Effector CD8-positive, alpha-beta T cell (primary cell): ENCODE data around the gene ATP11A.
"Not testable (repeated sequence)": the region's sequence is repeated elsewhere in the genome, so short reads cannot be mapped to it uniquely, and the experiment has no call there.

Experiments
- DNase-seq: peaks from one replicate; lab custom pipeline; 2025; lab: John Stamatoyannopoulos, UW

Gene ATP11A

DNA sequence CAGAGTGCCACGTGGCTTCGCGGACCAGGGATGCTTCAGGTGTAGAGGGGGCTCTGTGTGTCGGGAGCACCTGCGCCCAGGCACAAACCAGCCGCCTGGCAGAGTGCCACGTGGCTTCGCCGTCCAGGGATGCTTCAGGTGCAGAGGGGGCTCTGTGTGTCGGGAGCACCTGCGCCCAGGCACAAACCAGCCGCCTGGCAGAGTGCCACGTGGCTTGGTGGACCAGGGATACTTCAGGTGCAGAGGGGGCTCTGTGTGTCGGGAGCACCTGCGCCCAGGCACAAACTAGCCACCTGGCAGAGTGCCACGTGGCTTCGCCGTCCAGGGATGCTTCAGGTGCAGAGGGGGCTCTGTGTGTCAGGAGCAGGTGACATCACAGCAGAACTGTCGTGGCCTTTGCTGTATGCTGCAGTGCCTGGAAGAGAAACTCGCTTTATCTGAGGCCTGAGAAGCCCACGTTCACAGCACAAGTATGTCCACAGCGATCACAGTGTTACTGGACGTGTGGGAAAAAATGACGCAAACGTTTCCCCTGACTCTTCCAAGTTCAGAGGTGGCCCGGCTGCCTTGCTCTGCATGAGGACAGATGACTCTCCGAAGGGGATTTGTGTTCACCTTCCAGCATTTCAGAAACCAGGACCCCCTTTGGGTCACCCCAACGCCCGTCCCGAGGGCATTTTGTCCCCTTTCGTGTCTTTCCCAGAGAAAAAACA lies 151.6 kb downstream of the ATP11A start:
- not testable (repeated sequence) for DNase-seq

DNA sequence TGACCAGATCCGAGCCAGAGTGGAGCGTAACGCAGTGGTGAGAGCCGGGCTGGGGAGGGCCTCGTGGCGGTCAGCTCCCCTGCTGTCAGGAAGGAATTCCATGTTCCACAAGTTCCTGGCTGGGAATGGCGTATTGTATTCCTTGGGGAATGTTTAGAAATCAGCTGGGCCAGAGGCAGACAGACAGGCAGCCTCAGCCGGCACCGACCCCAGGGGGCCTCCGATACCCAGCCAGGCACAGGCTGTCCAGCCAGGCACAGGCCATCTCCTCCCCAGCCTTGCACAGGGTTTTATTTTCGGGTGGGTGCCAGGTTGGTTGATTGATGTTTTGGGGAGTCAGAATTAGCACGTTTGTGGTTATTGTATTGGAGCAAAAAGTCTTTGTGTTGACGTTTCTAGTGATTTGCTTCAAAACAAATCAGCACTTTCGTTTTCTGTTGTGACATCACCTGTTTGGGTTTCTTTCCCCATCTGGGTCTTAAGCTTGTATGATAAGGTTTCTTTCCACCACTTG lies 152.6 kb downstream of the ATP11A start:
- no peak for DNase-seq

DNA sequence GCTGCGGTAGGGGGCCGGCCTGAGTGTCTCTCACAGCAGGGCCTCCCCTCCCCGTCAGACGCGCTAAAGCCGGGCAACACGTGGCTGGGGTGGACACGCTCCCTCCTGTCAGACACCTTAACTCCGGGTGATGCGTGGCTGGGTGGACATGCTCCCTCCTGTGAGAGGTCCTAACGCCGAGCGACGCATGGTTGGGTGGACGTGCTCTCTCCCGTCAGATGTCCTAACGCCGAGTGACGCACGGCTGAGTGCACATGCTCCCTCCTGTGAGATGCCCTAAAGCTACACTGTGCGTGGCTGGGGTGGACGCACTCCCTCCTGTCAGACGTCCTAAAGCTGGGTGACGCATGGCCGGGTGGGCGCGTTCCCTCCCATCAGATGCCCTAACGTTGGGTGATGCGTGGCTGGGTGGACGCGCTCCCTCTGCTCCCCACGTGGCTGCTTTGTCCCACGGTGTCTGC lies 153.1 kb downstream of the ATP11A start:
- DNase-seq = no peak

DNA sequence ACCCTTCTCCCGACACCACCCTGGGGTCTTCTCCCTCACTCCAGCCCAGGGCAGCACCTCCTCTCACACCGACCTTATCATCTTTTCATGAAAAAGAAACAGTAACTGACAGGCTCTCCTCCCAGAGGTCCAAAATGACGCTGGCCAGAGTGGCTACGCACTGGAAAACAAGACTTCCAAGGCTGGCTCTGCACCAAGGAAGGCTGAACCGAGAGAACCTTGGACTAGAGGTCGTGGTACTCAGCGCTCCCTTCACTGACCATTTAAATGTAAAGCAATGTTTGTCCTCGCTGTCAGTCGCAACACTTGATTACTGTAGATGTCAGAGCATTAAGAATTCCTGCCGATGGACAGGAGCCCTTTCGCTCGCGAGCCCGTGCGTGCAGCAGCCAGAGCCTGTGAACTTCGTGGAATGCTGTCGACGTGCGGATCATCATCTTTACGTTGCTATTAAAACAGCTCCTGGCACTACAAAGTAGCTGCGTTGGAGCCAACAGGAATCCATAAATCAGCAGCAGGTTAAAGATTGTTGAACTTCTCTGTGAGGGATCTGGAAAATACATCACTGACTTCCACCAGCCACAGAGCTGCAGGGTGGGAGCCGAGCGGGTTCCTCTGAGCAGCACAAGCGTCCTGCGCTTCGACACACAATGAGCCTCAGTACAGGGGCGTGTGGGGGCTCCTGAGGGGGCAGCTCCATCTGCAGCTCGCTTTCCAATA lies 153.7 kb downstream of the ATP11A start:
- DNase-seq = no peak

DNA sequence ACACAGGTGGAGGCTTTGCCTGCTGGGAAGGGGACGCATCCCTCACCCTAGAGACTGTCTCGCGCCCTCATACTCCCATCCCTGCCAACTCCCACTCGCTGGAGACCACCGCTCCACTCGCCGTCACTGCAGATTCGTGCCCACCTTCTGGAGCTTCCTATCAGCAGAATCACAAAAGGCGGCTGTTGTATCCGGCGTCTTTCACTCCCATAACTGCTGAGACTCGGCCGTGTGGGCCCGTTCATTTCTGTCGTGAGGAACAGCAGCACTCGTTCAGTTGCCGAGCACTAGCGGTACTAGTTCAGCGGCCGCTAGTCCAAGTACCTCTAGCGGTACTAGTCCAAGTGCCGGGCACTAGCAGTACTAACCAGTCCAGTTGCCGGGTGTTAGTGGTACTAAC lies 154.6 kb downstream of the ATP11A start:
- no peak for DNase-seq

DNA sequence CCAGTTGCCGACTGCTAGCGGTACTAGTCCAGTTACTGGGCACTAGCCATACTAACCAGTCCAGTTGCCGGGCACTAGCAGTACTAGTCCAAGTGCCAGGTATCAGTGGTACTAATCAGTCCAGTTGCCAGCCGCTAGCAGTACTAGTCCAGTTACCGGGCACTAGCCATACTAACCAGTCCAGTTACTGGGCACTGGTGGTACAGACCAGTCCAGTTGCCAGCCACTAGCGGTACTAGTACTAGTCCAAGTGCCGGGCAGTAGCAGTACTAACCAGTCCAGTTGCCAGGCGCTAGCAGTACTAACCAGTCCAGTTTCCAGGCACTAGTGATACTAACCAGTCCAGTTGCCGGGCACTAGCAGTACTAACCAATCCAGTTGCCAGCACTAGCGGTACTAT lies 155.0 kb downstream of the ATP11A start:
- DNase-seq = no peak

DNA sequence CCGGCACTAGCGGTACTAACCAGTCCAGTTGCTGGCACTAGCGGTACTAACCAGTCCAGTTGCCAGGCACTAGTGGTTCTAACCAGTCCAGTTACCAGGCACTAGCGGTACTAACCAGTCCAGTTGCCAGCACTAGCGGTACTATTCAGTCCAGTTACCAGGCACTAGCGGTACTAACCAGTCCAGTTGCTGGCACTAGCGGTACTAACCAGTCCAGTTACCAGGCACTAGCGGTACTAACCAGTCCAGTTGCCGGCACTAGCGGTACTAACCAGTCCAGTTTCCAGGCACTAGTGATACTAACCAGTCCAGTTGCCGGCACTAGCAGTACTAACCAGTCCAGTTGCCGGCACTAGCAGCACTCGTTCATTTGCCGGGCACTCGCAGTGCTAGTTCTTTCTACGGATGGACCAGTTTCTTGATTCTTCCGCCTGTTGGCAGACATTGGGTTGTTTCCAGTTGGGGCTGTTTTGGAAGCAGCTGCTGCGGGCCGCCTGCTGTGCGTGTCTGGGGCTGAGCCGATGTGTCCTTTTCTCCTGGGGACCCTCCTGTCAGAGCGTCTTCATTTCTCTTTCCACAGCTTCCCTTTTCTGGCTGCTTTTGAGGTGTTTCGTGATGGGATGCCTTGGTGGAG lies 155.8 kb downstream of the ATP11A start:
- DNase-seq = no peak

DNA sequence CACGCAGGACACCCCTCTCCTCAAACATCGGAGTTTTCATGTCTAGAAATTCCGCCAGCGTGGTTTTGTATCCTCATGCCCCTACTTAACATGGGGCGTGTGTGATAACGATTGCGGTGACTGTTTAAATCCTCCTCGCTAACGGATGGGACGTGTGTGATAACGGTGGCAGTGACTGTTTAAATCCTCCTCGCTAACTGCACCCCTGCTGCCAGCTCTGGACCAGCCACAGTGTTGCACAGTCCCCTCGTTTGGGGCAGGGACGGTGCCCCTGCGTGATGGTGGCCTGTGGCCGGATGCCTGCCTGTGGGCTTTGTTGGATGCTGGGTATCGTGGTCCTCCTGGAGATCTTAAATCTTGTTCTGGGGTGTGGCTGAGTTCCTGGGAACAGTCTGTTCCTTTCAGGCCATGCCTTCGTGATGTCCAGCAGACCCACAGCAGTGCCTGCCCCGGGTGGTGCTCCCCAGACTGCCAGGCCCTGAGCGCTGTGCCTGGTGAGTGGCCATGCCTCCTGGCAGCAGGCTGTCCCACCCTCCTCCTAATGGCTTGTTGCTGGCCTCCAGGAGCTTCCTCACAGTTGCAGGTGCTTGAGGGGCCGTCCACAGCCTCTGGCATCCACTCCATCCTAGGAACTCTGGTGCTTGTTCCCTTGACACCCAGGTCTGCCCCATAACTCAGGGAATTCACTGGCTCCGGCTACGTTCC lies 156.7 kb downstream of the ATP11A start:
- no peak for DNase-seq

DNA sequence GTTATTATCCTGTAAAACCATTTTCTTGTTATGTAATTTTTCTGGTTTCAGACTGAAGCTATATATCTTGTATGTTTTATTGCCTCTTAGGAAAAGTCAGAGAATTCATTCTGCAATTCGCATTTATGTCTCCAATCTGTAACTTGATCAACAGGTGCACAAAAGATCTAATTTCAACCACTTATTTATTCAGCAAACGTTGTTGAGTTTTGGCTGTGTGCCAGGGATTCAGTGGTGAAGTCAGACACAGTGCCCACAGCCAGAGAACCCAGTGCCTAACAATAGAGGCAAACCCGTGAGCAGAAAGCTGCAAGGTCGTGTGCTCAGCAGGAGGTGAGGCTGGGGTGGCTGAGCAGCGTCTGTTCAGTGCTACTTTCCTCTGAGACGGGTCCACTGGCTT lies 159.7 kb downstream of the ATP11A start:
- DNase-seq = no peak

DNA sequence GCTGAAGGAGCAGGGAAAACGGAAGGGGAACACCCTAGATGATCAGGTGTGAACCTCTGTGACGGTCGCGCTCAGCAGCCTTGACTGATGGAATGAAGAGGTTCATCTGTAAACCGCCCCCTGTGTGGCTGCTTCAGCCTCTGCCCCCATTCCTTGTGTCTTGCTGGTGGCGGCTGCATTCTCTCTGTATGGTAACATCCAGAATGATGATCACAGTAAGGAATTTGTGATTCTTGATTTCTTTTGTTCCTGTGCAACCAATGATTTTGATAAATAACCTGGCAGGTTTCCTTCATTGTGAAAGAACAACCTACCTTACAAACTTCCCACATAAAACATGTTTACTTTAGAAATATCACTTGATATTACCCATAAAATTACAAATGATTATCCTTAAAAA lies 160.4 kb downstream of the ATP11A start:
- no peak for DNase-seq

DNA sequence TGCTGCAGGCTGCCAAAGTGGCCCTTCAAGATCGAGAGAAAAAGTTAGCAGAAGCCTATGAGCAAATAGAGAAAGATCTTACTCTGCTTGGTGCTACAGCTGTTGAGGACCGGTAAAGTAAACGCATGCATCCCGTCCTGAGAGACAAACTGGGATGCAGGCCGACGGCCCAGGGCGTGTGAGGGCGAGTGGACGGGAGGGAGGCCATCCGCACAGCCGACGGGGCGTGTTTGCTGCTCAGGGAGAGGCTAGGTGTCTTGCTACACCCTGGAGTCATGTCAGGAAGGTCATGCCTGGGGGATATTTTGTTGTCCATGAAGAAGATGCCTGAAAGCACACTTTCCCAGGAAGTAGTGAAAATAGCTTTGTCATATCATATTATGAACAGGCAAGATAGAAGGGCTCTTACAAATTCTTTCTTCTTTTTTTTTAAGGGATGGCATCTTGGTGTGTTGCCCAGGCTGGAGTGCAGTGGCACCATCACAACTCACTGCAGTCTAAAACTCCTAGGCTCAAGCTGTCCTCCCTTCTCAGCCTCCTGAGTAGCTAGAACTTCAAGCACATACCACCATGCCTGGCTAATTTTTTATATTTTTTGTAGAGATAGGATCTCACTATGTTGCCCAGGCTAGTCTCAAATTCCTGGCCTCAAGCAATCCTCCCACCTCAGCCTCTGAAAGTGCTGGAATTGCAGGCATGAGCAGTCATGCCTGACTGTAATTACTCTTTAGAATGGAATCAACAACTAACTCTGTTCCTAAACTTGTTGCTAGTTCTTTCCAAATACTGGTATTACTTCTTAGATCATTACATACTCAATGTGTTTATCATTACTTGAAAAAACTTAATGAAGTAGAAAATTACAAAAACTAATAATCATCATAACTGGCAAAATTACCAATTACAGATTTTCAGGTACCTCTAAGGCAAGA lies 161.5 kb downstream of the ATP11A start:
- DNase-seq = no peak

DNA sequence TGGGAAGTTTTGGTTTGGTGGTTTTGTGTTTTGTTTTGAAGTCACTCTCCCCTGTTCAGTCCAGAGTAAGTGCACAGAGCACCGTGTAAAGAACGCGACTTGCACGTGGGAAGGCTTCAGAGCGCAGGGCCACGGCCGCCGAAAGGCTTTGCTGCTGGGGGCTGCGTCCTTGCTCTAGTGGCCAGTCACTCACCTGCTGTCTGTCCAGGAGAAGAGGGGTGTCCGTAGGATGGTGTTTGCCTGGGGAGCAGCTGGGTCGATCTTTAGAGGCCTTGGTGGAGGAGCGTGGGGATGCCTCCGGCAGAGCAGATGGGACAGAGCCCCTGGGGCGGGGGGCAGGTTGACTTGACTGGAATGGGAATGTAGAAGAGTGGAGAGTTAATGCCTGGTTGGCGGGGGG lies 162.6 kb downstream of the ATP11A start:
- DNase-seq = no peak

DNA sequence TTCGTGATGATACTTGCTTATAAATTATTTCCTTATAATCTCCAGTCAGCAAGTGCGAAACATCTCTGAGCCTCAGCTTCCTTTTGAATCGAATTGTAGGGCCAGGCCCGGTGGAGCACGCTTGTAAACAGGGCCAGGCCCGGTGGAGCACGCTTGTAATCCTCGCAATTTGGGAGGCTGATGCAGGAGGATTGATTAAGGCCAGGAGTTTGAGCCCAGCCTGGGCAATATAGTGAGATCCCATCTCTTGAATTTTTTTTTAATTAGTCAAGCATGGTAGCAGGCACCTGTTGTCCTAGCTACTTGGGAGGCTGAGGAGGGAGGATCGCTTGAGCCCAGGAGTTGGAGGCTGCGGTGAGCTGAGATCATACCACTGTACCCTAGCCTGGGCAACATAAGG lies 163.0 kb downstream of the ATP11A start:
- no peak for DNase-seq

DNA sequence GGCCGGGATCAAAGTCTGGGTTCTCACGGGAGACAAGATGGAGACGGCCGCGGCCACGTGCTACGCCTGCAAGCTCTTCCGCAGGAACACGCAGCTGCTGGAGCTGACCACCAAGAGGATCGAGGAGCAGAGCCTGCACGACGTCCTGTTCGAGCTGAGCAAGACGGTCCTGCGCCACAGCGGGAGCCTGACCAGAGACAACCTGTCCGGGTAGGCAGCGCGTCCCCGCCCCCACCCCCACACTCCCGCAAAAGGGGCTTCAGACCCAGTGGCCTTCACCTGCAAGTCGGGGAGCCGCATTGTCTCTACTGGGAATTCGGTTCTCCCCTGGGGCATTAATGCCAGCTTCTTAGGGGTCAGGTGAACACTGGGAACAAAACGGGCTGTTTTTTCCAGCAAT lies 164.5 kb downstream of the ATP11A start:
- no peak for DNase-seq

DNA sequence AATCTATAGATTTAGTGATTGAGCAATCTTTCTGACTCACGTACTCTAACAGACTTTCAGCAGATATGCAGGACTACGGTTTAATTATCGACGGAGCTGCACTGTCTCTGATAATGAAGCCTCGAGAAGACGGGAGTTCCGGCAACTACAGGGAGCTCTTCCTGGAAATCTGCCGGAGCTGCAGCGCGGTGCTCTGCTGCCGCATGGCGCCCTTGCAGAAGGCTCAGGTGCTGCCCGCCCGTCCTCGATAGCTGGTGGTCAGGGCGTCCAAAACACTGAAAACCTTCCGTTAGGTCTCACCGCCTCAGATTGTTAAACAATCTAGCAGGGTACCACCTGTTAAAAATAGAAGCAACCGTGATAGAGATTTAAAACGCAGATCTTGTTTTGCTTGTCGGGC lies 166.0 kb downstream of the ATP11A start:
- no peak for DNase-seq

DNA sequence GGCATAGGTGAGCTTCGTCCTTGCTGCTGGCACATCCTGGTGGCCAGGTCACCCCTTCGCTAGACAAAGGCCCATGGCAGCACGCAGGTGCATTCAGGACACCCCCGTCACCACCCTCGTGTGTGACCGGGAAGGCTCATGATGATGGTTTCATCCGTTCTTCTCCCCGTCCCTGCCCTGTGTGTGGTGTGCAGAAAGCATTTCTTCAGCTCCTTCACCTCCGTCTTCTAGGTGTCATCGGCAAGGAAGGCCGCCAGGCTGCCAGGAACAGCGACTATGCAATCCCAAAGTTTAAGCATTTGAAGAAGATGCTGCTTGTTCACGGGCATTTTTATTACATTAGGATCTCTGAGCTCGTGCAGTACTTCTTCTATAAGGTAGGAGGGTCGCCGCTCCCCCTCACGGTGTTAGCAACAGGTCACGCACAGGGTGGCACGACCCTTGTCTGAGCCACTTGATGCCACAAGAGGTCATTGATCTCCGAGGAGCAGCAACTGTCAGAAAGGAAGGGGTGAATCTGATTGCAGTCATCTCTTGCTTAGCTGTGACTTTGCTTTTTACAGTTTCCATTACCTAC lies 168.2 kb downstream of the ATP11A start:
- DNase-seq = no peak

DNA sequence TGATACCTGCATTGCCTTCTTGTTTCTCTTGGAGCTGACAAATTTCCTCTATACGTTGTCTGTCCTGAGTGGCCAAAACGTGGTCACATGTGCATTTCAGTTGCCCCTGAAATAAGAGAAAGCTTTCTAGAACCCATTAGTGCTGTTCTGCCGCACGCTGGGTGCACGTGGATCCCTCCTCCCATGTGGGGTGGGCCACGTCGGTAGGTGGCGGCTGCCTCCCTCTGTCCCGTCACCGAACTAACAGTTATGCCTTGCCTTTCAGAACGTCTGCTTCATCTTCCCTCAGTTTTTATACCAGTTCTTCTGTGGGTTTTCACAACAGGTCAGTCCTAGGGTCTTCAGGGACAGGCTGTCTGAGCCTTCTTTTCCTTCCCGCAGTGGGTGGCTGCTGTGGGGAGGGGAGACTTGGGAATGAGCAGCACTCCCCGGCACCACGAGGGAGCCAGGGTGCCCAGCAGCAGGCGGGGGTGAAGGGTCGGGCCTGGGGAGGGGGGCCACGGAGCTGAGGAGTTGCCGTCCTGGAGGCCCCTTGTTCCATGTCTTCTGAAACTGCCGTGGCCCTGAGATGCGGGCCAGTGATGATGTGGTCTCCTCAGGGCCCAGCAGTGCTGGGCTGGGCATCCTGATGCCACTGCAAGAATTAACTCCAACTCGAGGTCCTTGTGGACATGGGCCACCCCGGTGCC lies 169.4 kb downstream of the ATP11A start:
- no peak for DNase-seq

DNA sequence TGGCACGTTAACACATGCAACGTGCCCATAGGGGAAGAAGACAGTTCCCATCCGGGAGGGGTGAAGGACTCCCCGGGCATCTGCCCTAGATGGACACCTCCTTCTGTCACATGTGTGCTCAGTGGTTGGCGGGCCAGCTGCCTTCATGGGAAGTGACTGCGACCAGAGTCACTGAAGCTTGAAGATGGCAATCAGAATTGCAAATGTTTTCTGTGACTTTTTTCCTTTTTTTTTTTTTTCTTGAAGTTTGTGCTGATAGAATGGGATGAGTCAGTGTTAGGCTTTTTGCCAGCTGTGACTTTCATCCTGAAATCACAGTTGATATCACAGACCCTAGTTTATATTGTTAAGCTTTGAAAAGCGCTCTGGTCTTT lies 170.0 kb downstream of the ATP11A start:
- DNase-seq = no peak

DNA sequence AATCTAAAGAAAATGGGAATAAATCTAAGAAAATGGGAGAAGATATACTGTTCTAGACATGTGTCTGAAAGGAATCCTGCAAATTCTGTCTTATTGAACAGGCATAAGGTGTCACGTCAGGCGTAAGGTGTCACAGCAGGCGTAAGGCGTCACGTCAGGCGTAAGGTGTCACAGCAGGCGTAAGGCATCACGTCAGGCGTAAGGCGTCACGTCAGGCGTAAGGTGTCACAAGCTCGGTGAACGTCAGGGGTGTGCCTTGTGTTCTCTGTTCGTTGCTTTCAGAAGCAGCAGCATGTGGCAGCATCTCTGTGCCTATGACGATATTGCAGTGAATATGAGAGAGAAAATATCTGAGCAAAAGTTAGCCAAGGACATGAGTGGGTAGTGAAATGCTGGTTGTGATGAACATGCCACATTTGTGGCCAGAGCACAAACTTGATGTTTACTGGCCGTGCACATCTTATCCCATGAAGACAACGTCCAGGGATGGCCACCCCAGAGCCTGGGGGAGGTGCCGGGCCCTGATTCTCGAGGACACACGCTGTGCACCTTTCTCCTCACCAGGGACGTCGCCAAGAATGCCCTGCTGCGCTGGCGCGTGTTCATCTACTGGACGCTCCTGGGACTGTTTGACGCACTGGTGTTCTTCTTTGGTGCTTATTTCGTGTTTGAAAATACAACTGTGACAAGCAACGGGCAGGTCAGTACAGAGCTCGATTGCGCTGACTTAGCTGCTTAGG lies 172.2 kb downstream of the ATP11A start:
- DNase-seq = no peak

DNA sequence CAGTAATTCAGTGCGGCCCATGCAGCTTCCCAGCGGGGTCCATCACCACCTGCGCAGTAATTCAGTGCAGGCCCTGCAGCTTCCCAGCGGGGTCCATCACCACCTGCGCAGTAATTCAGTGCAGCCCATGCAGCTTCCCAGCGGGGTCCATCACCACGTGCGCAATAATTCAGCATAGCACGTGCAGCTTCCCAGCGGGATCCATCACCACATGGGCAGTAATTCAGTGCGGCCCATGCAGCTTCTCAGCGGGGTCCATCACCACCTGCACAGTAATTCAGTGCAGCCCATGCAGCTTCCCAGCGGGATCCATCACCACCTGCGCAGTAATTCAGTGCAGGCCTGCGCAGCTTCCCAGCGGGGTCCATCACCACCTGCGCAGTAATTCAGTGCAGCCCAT lies 173.5 kb downstream of the ATP11A start:
- not testable (repeated sequence) for DNase-seq
